HG02610 (cell line): Measurements from ENCODE around the gene ATXN1.
A peak's percentile ranks its signal among the peaks of the same experiment; 100 is the strongest.

Experiments used
- ATAC-seq: cut with Tn5 transposase; IDR thresholded peaks from one replicate; pipeline ENCODE4 v1.9.1; 2021; ENCODE audit warnings: mild to moderate bottlenecking, moderate library complexity; ENCODE audit not compliant: unreplicated experiment

ATXN1 gene

DNA sequence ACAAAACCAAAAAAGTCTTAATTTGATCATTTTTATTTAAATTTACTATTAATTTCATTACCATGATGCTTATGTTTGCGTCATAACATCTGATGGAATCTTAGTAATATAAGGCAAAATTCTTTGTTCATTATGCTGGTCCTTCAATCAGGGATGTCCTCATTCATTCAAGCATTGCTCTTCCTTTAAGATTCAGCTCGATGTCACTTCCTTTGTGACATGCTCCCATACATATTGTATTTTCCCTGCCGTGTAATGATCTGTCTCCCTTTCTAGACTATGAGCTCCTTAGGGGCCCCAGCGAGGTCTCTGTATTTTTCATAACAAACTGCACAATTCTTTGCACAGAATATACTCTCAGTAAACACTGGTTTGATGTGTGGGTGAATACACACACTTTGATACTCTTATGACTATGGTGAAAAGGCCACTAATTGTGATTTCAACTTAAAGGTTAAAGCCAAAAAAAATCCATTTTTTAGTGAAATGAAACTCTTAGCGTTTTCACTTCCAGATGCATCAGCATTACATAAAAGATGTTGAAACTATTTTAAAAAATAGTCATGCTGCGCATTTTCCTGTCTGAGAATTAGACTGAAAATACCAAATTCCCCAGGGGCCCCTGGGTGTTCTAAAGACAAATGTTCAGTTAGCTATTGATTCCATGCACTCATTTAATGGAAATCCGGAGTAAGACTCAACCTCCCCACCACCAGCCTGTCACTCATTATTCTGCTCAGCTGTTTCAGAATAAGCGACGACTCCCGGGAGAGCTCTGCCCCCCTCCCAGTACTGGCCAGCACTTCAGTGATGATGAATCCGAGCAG, 169.7 kb downstream of the ATXN1 start:
- peak; percentile 80 for ATAC-seq

DNA sequence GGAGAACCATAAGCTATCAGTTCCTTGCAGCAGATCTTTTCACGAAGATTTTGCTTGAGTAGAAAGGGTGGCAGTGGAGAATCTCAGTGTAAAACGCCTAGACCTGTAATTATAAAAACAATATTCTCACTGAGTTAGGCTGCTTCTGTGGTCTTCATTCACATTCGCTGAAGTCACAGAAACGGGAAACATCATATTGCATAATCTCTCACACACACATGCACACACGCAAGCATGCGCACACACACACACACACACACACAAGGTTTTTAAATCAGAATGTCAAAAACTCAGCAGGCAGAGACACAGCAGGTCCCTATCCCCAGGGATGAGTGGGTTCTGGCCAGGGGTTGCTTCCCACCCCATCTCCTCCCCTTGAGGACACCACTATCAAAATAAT, 175.5 kb downstream of the ATXN1 start:
- no peak for ATAC-seq

DNA sequence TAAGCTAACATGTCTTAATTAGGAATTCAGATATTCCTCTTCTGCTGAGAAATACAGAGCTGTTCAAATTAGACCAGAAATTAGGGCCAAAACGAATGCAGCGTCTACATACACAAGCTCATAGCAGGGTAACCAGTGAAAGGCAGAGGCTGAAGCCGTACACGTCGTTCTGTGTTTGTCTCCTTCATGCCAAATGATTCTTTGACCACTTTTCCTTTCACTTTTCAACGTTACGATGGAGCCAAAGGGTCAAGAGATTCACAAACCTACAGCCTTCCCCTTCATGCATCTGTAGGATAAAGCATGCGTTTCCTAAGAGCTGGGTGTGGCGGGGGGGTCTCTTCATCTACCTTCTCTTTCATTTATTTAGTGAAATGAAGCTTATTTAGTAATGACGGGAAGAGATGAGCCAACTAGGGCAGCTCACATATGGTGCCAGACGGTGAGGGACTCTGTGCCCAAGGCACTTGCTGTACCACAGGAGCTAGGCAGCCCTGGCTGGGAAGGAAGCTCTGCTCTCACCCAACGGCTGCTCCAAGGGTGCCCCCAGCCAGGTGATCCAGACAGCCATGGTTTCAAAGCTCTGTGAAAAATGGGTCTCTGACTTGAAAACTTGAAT, 178.0 kb downstream of the ATXN1 start:
- no peak for ATAC-seq

DNA sequence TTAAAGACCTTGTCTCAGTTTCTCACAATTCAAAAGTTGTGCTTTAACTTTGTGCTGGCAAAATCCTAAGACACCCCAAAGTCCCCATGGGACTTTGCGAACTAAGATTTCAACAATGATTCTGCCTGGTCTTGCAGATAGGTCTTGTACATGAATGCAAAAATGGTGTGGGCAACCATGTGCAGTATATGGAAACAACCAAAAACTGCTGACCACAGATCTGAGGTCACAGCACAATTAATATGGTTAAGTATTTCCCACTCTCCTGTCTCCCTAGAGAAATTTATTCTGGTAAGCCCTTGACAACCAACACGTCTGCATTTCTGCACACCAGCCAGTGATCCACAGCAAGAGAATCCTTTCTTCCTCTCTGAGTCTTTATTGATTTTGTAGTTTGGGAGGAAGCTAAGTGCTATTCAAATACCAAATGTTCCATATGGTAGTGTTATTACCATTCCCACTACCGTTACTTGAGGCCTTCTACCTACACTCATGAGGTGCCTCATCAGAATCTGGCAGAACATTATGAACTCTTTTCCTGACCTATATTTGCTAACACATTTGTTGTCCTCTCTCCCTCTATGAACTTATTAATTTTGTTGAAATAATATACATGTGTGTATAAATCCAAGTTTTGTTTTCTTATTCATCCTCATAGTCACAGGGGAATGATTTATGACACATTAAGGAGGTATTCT, 178.7 kb downstream of the ATXN1 start:
- ATAC-seq: no peak

DNA sequence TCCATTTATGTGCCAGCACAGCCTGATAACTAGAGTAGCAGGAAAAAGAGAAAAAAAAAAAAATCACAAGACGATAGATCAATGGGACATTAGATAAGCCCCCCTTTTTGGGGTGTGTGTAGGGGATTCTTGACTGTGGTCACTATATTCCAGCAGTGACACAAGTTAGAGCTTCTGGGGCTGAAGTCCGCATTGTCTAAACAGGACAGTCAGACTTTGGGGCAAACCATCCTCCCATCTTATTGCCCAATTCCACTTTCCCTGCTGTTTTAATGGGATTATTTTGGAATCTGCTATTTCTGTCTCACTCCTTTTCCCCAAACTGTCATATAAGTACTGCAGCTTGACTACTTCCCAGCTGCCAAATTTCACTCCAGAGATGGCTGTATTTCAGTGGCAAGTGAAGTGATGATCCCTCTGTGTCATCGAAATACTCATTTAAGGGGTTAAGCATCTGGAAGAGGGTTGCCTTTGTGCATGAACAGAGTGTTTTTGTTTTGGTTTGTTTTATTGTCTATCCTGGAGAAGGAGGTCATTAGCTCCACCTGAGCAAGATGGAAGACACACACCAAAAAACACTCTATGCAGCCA, 182.5 kb downstream of the ATXN1 start:
- ATAC-seq: no peak

DNA sequence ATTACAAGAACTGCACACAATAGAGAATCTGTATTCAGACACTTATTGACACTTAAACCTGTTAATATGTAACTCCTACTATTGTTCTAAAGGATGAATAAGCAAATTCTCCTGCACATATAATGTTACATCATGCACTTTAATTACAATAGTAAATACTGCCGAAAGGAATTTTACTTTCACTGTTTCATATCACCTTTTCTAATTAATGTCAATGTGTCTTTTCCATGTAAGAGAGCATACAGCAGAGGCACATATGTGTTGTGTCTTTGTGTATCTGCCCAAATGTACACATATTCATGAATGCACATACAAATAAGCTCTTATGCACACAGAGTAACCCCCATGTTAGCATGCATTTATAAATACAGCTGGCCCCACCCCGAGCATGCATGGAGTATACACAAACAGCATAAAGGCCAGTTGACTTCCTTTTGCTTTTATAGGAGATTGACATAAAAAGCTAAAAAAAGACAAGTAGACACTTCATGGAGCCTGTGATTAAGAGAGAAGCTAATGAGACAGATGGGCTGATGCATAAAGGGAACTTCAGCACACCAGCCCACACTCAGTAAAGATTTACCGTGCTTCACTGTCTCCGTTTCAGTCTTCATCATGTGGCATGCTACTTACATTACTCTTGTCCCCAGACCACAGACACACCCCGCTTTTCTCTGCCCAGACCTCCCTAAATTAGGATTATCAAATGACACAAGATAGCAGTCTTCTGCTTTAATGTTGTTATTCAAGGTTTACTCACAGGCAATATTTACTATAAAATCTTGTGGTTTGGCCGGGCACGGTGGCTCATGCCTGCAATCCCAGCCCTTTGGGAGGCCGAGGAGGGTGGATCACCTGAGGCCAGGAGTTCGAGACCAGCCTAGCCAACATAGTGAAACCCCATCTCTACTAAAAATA, 184.6 kb downstream of the ATXN1 start:
- ATAC-seq: peak; percentile 90

DNA sequence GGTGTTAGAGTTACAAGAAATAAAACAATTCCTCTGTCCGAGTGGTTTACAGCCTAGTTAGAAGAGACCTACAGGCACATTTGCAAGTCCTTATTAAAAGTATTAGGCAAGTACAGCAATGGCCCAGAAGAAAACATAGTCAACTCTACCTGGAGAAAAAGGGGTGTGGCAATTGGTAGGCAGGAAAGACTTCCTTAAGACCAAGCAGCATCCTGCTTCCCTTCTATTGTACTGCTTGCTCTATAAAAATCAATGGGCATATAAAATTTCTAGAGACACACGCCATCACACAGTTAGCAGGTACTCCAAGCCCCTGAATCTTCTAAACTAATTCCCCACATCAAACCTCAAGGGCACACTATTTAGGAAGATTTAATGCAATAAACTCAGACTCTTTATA, 185.6 kb downstream of the ATXN1 start:
- ATAC-seq: no peak

DNA sequence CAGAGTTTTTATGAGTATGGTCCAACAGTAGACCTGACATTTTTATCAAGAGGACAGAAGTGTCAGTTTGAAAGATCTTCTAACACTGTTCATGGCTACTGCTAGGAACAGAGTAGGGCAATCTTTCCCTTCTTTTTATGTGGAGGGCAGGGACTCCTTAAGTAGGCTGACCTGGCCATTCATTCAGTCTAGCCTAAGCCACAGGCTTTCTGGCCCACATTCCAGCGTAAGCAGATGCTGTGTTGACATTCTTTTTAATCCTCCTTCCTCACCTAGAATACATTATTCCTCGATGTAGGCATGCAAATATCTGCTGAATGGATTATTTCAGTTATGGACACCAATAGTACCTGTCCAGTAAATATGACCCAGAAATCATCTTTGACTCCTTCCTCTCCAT, 188.3 kb downstream of the ATXN1 start:
- ATAC-seq: no peak

DNA sequence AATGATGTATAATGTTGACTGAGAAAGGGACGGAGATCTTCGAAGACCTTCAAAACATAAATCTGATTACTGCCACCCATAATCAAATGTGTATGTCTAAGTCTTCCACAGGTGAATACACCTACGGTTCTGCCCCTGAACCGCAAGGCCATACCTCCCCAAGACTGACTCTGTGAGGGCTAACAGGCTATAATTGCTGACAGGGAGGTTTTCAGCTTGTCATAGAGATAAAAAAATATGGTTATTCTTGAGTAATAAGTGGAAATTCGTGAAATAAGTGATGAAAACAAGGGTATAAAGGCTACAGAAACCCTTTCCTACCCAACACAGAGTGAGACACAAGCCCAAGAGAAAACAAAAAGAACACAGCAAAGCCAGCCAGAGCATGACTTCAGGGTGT, 188.9 kb downstream of the ATXN1 start:
- ATAC-seq: no peak

DNA sequence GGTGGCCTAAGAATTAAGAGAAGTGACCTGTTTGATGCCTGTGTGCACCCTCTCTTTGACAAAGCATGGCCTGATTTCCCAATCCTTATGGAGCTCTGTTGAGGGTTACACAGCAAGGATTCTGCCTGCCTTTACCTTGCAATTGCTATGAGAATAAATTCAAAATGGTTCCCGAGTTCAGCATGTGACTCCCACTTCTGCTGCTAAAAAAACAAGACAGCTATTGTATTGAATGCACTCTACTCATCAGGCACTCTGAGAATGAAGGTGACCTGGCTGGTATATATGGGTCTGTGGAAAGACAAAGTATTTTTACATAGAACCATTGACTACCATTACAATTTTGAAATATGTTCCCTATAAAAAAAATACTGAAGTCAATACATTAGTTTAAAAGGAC, 190.3 kb downstream of the ATXN1 start:
- no peak for ATAC-seq

DNA sequence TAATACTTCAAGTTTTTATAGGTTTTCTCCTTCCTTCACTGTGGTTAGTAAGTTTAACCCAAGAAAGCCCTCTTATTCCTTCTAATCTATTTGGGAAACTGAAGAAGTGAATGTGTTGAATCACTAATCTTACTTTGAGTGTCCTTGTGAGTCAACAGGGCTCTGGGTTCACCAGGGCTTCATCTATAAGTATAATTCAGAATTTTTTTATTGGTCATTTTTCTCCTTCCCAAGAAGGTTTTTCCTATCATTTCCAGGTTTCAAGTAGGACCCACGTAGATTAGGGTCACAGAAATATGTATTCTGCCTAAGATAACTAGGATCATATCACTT, 191.1 kb downstream of the ATXN1 start:
- no peak for ATAC-seq

DNA sequence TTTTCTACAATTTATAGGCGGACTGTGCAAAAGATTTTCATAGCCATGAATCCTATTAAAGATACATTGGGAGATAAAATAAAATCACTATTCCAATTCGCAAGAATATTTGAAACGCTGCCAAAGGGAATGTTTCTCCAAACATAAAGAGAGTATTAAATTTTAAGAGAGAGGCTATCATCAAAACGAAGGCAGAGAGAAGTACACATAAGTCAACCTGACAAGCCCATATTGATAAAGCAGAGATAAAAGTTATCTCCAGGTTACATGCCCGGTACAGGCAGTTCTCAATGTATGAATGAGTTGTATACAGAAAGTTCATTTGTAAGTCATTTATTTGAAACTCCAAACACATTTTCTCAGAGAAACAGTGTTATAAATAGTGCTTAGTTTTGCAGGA, 193.1 kb downstream of the ATXN1 start:
- no peak for ATAC-seq

DNA sequence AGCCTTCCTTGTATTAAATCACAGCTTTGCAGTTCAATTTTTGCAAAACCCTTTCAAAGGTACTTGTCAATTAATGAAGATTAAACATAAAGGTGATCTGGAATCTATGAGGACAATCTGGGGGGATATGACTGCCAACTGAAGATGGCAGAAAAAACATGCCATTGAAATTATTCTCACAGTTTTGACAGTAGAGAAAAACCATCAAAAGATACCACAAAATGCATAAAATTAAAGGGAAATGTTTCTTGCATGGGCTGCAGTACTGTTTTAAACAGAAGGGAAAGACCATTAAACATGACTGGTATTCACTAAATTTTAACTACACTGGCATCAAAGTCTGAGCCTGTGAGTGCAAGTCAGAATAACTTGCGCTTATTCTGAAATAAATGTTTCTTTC, 194.2 kb downstream of the ATXN1 start:
- no peak for ATAC-seq

DNA sequence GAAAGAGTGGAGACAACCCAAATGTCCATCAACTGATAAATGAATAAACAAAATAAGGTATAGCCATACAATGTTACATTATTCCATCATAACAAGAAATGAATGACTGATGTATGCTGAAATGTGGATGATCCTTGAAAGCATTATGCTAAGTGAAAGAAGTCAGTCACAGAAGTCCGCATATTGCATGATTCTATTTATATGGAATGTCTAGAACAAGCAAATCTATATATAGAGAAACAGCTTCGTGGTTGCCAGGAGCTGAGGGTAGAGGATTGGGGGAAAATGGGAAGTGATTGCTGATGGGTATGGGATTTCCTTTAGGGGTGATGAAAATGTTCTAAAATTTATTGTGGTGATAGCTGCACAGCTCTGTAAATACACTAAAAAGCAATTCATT, 196.8 kb downstream of the ATXN1 start:
- ATAC-seq: no peak

DNA sequence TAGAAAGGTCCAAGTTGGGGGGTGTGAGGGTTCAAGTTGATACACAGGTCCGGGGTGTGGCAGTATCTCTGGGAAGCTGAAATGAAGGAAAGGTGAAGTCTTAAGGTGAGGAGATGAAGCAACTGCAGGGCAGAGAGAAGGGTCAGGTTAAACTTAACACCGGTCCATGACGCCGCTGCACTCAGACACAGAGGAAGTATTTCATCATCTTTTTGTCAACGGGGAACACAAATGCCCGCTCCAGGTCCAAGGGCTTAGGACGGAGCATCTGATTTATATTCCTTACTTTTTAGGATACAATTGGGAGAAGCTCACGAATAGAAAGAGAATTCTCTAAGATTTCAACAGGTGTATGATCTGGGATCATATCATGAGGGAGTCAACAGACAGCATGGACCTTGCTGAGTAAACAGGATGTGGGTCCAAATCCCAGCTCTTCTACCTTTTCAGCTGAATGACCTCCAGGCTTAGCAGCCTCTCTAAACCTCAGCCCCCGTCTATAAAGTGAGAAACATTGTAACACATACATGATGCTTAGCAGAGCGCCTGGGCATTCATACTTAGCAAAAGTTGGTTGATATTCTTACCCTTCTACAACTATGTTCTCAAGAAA, 197.5 kb downstream of the ATXN1 start:
- ATAC-seq: no peak

DNA sequence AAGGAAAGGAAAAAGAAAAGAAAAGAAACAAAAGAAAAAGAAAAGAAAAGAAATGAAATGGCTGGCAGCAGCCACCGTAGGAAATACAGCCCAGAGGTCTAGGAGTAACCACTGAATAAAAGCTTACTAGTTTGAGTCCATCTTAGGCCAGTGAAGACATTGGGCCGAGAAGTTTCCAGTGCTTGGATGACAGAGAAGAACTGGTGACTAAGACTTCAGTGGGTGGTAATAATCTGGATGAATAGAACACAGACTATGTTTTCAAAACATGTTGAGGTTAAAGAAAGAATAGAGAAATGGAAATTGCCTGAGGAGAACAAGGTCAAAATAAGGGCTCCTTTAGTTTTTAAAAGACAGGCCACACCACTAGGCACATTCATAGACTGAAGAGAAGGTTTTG, 198.8 kb downstream of the ATXN1 start:
- no peak for ATAC-seq

DNA sequence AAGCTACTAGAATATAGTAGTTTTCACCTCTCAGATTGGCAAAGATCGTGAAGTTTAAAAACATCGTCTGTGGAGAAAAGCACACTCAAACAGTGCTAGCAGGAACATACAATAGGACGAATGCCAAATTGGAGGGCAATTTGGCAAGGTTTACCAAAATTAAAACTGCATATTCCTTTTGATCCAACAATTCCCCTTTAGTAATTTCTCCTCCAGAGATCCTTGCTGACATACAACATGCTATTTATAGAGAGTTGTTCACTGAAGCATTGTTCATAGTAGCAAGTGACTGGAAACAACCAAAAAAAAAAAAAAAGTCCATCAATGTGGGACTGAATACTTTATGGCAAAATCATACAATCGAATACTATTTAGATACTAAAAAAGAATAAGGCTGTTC, 202.2 kb downstream of the ATXN1 start:
- ATAC-seq: no peak

DNA sequence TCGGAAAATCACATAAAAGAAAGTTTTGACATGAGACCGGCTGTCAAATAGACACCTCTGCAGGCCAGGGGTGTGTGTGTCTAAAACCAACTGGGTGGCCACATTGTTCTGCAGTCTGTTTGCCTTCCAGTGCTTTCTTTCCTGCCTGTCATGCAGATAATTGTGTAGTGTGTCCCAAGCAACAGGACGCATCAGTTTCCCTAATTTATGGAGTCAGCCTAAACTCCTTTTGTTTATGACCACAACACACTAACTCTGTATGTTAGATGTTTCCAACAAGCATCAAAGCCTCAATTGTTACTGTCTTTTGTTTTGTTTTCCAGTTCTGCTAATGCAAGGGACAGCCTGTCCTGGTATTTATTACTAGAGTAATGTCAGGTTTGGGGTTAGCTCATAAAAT, 205.7 kb downstream of the ATXN1 start:
- no peak for ATAC-seq

DNA sequence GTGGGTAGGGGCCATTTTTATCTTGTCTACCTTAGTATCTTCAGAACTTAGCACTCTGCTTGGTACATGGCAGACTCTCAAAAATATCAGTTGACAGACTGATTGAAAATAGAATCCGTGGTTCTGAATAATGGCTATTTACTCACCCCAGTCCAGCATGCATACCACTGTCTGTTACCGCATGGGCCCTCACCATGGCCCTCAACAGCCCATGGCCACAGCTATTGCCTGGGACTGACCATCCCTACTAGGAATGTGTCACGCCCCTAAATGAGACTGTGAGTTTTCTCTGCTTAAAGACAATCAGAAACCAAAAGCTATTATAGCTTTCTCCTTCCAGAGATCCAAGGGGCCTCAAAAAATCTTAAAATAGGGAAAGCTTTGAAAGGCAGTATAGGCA, 207.7 kb downstream of the ATXN1 start:
- ATAC-seq: no peak

DNA sequence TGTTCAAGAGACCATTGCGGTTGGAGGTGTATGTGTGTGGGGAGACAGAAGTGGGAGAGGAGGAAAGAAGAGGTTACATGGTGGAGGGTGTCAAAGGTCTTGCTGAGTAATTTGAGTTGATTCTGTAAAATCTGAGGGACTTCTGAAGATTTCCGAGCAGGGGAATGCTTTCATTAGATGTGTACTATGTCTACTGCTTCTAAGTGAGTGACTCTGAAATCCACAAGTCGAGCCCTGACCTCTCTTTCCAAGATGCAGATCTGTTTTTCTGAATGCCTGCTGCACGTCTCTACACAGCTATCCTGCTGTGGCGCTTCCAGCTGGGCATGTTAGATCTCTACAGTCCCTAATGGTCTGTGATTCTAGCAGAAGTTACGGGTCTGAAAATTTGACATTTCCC, 209.8 kb downstream of the ATXN1 start:
- no peak for ATAC-seq
